ENCODE results near the gene PREX1. TPM values are rescaled to one million over a fixed set of nuclear protein-coding genes. Genes with fewer than 3 reads are reported as not detected.
"Not testable (repeated sequence)": the region's sequence is repeated elsewhere in the genome, so short reads cannot be mapped to it uniquely, and the experiment has no call there.

The PREX1 gene
- total RNA-seq, 1 donor, result 14.1 TPM

- DNase-seq (ENCODE audit: insufficient read length, low spot score, missing footprints), result peak; percentile 80
Observed at GRCh38 chr20:48760403-48760983, 67.3 kb downstream of the PREX1 start.

DNA sequence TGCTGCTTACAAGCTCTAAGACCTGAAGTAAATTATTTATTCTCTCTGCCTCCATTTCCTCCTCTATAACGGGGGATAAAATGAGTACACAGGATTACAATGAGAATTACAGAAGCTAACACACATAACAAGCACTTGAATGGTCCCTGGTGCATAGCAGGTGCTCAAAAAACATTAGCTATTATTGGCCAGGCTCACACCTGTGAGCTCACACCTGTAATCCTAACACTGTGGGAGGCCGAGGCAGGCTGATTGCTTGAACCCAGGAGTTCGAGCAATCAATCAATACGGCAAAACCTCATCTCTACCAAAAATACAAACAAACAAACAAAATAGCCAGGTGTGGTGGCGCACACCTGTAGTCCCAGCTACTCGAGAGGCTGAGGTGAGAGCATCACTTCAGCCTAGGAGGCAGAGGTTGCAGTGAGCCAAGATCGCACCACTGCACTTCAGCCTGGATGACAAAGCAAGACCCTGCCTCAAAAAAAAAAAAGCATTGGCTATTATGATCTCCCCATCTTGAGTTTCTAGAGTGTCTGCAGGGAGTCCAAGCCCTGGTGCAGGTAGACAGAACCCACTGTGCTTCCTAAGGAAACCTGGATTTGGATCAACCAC lies 68.1 kb downstream of the PREX1 start:
- TF ChIP-seq, protein P1, sequence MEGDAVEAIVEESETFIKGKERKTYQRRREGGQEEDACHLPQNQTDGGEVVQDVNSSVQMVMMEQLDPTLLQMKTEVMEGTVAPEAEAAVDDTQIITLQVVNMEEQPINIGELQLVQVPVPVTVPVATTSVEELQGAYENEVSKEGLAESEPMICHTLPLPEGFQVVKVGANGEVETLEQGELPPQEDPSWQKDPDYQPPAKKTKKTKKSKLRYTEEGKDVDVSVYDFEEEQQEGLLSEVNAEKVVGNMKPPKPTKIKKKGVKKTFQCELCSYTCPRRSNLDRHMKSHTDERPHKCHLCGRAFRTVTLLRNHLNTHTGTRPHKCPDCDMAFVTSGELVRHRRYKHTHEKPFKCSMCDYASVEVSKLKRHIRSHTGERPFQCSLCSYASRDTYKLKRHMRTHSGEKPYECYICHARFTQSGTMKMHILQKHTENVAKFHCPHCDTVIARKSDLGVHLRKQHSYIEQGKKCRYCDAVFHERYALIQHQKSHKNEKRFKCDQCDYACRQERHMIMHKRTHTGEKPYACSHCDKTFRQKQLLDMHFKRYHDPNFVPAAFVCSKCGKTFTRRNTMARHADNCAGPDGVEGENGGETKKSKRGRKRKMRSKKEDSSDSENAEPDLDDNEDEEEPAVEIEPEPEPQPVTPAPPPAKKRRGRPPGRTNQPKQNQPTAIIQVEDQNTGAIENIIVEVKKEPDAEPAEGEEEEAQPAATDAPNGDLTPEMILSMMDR (IDR thresholded peaks at IDR 0.05; ENCODE audit: extremely low read depth, low read depth, low read length), result no peak

More at GRCh38 chr20:48760403-48760983, 67.3 kb downstream of the PREX1 start:
- Histone ChIP-seq H3K4me1 (ENCODE audit: insufficient read depth, low read length) (peaks cover 7% of the 10 kb centered on the region), H4K20me1 (ENCODE audit: insufficient read depth, low read length) (peaks cover 10% of the 10 kb centered on the region), H3K79me2 (ENCODE audit: insufficient read depth, low read length) (no peaks in the 10 kb centered on the region), H3K36me3 (ENCODE audit: insufficient read depth, low read length) (no peaks in the 10 kb centered on the region), H3K27me3 (ENCODE audit: insufficient read depth, low read length) (no peaks in the 10 kb centered on the region), H2AFZ (ENCODE audit: low read length) (no peak overlapping the region), H3K4me3 (ENCODE audit: insufficient read depth, low read length) (no peak overlapping the region), H3K27ac (ENCODE audit: low read depth, low read length) (no peak overlapping the region), H3K9me3 (ENCODE audit: low read depth, low read length) (no peaks in the 10 kb centered on the region), H3K4me2 (ENCODE audit: insufficient read depth, low read length) (peak overlapping the region; percentile 42)
- TF ChIP-seq, protein P1 (IDR thresholded peaks at IDR 0.05; ENCODE audit: extremely low read depth, low read depth, low read length), result no peak

GRCh38 chr20:48758206-48758820 lies 69.5 kb downstream of the PREX1 start:
- Histone ChIP-seq H3K36me3 (ENCODE audit: insufficient read depth, low read length) (no peaks in the 10 kb centered on the region), H3K79me2 (ENCODE audit: insufficient read depth, low read length) (no peaks in the 10 kb centered on the region), H3K9me3 (ENCODE audit: low read depth, low read length) (no peaks in the 10 kb centered on the region), H3K4me1 (ENCODE audit: insufficient read depth, low read length) (peaks cover 7% of the 10 kb centered on the region), H3K27me3 (ENCODE audit: insufficient read depth, low read length) (no peaks in the 10 kb centered on the region), H3K4me2 (ENCODE audit: insufficient read depth, low read length) (no peak overlapping the region), H3K4me3 (ENCODE audit: insufficient read depth, low read length) (no peak overlapping the region), H3K27ac (ENCODE audit: low read depth, low read length) (no peak overlapping the region), H4K20me1 (ENCODE audit: insufficient read depth, low read length) (peaks cover 10% of the 10 kb centered on the region), H2AFZ (ENCODE audit: low read length) (no peak overlapping the region)
- TF ChIP-seq, protein P1 (IDR thresholded peaks at IDR 0.05; ENCODE audit: extremely low read depth, low read depth, low read length), result no peak
- no peak for DNase-seq (ENCODE audit: insufficient read length, low spot score, missing footprints)

More for the DNA sequence above, 68.1 kb downstream of the PREX1 start:
- no peak for DNase-seq (ENCODE audit: insufficient read length, low spot score, missing footprints)
- Histone ChIP-seq H3K36me3 (ENCODE audit: insufficient read depth, low read length) (no peaks in the 10 kb centered on the region), H3K79me2 (ENCODE audit: insufficient read depth, low read length) (no peaks in the 10 kb centered on the region), H3K4me1 (ENCODE audit: insufficient read depth, low read length) (peaks cover 7% of the 10 kb centered on the region), H4K20me1 (ENCODE audit: insufficient read depth, low read length) (peaks cover 10% of the 10 kb centered on the region), H3K9me3 (ENCODE audit: low read depth, low read length) (no peaks in the 10 kb centered on the region), H3K4me3 (ENCODE audit: insufficient read depth, low read length) (no peak overlapping the region), H3K27me3 (ENCODE audit: insufficient read depth, low read length) (no peaks in the 10 kb centered on the region), H3K27ac (ENCODE audit: low read depth, low read length) (no peak overlapping the region), H2AFZ (ENCODE audit: low read length) (no peak overlapping the region), H3K4me2 (ENCODE audit: insufficient read depth, low read length) (no peak overlapping the region)

DNA sequence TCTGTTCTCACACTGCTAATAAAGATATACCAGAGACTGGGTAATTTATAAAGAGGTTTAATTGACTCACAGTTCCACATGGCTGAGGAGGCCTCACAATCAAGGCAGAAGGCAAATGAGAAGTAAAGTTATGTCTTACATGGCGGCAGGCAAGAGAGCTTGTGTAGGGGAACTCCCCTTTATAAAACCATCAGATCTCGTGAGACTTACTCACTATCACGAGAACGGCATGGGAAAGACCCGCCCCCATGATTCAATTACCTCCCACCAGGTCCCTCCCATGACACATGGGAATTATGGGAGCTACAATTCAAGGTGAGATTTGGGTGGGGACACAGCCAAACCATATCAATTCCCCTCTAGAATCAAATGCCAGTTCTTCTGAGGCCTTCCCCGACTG lies 71.0 kb downstream of the PREX1 start:
- H3K27ac ChIP-seq (ENCODE audit: low read depth, low read length); H3K27me3 ChIP-seq (ENCODE audit: insufficient read depth, low read length); H3K36me3 ChIP-seq (ENCODE audit: insufficient read depth, low read length); H3K4me2 ChIP-seq (ENCODE audit: insufficient read depth, low read length); H3K79me2 ChIP-seq (ENCODE audit: insufficient read depth, low read length); DNase-seq (ENCODE audit: insufficient read length, low spot score, missing footprints); H3K4me3 ChIP-seq (ENCODE audit: insufficient read depth, low read length); H3K9me3 ChIP-seq (ENCODE audit: low read depth, low read length); H2AFZ ChIP-seq (ENCODE audit: low read length); H3K4me1 ChIP-seq (ENCODE audit: insufficient read depth, low read length): not testable (repeated sequence)
- peaks cover 16% of the 10 kb centered on the region for H4K20me1 ChIP-seq (ENCODE audit: insufficient read depth, low read length)

Measured in osteoblast (primary cell).